CD14-positive monocyte (primary cell): Measurements from ENCODE around the gene MED13L. TPM values are rescaled to one million over a fixed set of nuclear protein-coding genes. Genes with fewer than 3 reads are reported as not detected.

Source experiments
- DNase-seq, 3 donors: peaks; one replicate each; pipeline ENCODE4 v3.0.0-alpha.2; 2011 to 2022
- H2AFZ ChIP-seq: 2 replicates; pipeline ENCODE4 v1.6.0; 2012; ENCODE audit warnings: mild to moderate bottlenecking, low read depth, low read length, inconsistent platforms; ENCODE audit not compliant: insufficient read depth, poor library complexity, severe bottlenecking
- H3K27ac ChIP-seq, 2 donors: 1 replicate in 1 of 2; 2 replicates in 1 of 2; pipeline ENCODE4 v1.5.1; 2012 to 2013; ENCODE audit warnings: low read length in 2 of 2, control low read depth in 1 of 2, inconsistent platforms in 1 of 2, low read depth in 1 of 2, mild to moderate bottlenecking in 1 of 2
- H3K27me3 ChIP-seq, 2 donors: one replicate each; pipeline versions ENCODE4 v1.6.0 to v1.6.1; 2011 to 2013; ENCODE audit warnings: low read length in 2 of 2; ENCODE audit not compliant: control insufficient read depth in 2 of 2, insufficient read depth in 2 of 2
- H3K36me3 ChIP-seq, 2 donors: replicated peaks in 1 of 2; 1 replicate in 1 of 2; 2 replicates in 1 of 2; pipeline versions ENCODE4 v1.5.1 to v1.6.1; 2012 to 2013; ENCODE audit warnings: low read length in 2 of 2, control low read depth in 1 of 2, inconsistent platforms in 1 of 2, mild to moderate bottlenecking in 1 of 2; ENCODE audit not compliant: insufficient read depth in 2 of 2, control insufficient read depth in 1 of 2
- H3K4me1 ChIP-seq, 2 donors: 1 replicate in 1 of 2; 2 replicates in 1 of 2; pipeline versions ENCODE4 v1.5.1 to v1.6.1; 2012 to 2013; ENCODE audit warnings: low read length in 2 of 2, control low read depth in 1 of 2, inconsistent platforms in 1 of 2, mild to moderate bottlenecking in 1 of 2, moderate library complexity in 1 of 2; ENCODE audit not compliant: insufficient read depth in 2 of 2, control insufficient read depth in 1 of 2
- H3K4me2 ChIP-seq: replicated peaks from 2 replicates; pipeline ENCODE3; 2012; ENCODE audit warnings: low read length, moderate library complexity, mild to moderate bottlenecking; ENCODE audit not compliant: poor library complexity, severe bottlenecking; ENCODE audit errors: extremely low read depth
- H3K4me3 ChIP-seq, 3 experiments: fragments of 200-600 bp in 1 of 3; sonication (generic) in 1 of 3; replicated peaks in 1 of 3; 1 replicate in 2 of 3; 2 replicates in 1 of 3; pipeline ENCODE4 v1.5.1; 2011 to 2013; ENCODE audit warnings: low read length in 3 of 3, mild to moderate bottlenecking in 3 of 3, control low read depth in 2 of 3, low read depth in 2 of 3, inconsistent platforms in 1 of 3, moderate library complexity in 1 of 3
- H3K79me2 ChIP-seq: 2 replicates; pipeline ENCODE4 v1.6.0; 2012; ENCODE audit warnings: mild to moderate bottlenecking, control low read depth, inconsistent platforms, low read length, moderate library complexity; ENCODE audit not compliant: insufficient read depth
- H3K9ac ChIP-seq: 2 replicates; pipeline ENCODE4 v1.6.0; 2017; ENCODE audit warnings: low read length, mild to moderate bottlenecking; ENCODE audit not compliant: insufficient read depth, poor library complexity, severe bottlenecking
- H3K9me3 ChIP-seq, 2 donors: replicated peaks in 1 of 2; 1 replicate in 1 of 2; 2 replicates in 1 of 2; pipeline versions ENCODE4 v1.5.1 to v1.6.1; 2012 to 2013; ENCODE audit warnings: low read length in 2 of 2, control low read depth in 1 of 2; ENCODE audit not compliant: control insufficient read depth in 1 of 2, insufficient read depth in 1 of 2
- H4K20me1 ChIP-seq: 2 replicates; pipeline ENCODE4 v1.6.0; 2012; ENCODE audit warnings: mild to moderate bottlenecking, low read length, control low read depth, moderate library complexity; ENCODE audit not compliant: insufficient read depth
- H3K27ac Mint-ChIP-seq, 7 donors: one replicate each; pipeline ENCODE4 v1.8.0; 2020; ENCODE audit warnings: mild to moderate bottlenecking in 7 of 7, mixed read lengths in 7 of 7, moderate library complexity in 6 of 7, inconsistent platforms in 2 of 7
- H3K27me3 Mint-ChIP-seq, 3 donors: one replicate each; pipeline ENCODE4 v1.8.0; 2021 to 2022; ENCODE audit warnings: low read depth in 3 of 3, mild to moderate bottlenecking in 3 of 3, mixed read lengths in 3 of 3, moderate library complexity in 3 of 3, inconsistent platforms in 1 of 3
- H3K36me3 Mint-ChIP-seq, 2 donors: one replicate each; pipeline ENCODE4 v1.8.0; 2020; ENCODE audit warnings: mixed read lengths in 2 of 2, inconsistent platforms in 1 of 2, mild to moderate bottlenecking in 1 of 2
- H3K4me1 Mint-ChIP-seq: one replicate; pipeline ENCODE4 v1.8.0; 2020; ENCODE audit warnings: mild to moderate bottlenecking, mixed read lengths
- H3K4me3 Mint-ChIP-seq, 2 donors: one replicate each; pipeline ENCODE4 v1.8.0; 2020; ENCODE audit warnings: mild to moderate bottlenecking in 2 of 2, mixed read lengths in 2 of 2, moderate library complexity in 1 of 2
- H3K9me3 Mint-ChIP-seq, 7 donors: one replicate each; pipeline ENCODE4 v1.8.0; 2020 to 2022; ENCODE audit warnings: mixed read lengths in 7 of 7, mild to moderate bottlenecking in 6 of 7, moderate library complexity in 6 of 7, inconsistent platforms in 2 of 7
- WGBS: methylation state at CpG from one replicate; pipeline ENCODE4 v1.1.5; 2013; ENCODE audit warnings: missing lambda C conversion rate; ENCODE audit not compliant: insufficient coverage; 5-methylcytosine and 5-hydroxymethylcytosine counted together
- intact Hi-C, 2 donors: fragments of 100-400 bp; cut with micrococcal nuclease; formaldehyde crosslinking; loops; one replicate each; pipeline versions ENCODE4 v1.15.0 to v1.15.1; 2023
- polyA plus RNA-seq, 3 donors: library from polyadenylated mRNA; depleted of rRNA in 1 of 3; unstranded in 2 of 3; stranded (reverse) in 1 of 3; fragments of 300-500 nt in 2 of 3; fragments of >200 nt in 1 of 3; fragmentation: Illumina TruSeq in 2 of 3; gene quantifications; 1 replicate in 2 of 3; 2 replicates in 1 of 3; pipeline ENCODE4 v1.2.3, GENCODE V29; 2012 to 2021
- TF ChIP-seq, protein P1 (sequence below): fragments of 200-600 bp; IDR thresholded peaks from one replicate; pipeline ENCODE4 v1.8.0; 2022; ENCODE audit warnings: antibody characterized with exemption, mild to moderate bottlenecking

MED13L gene
- polyA plus RNA-seq, 3 donors = 4.4 to 42.0 (median 7.5) TPM

DNA sequence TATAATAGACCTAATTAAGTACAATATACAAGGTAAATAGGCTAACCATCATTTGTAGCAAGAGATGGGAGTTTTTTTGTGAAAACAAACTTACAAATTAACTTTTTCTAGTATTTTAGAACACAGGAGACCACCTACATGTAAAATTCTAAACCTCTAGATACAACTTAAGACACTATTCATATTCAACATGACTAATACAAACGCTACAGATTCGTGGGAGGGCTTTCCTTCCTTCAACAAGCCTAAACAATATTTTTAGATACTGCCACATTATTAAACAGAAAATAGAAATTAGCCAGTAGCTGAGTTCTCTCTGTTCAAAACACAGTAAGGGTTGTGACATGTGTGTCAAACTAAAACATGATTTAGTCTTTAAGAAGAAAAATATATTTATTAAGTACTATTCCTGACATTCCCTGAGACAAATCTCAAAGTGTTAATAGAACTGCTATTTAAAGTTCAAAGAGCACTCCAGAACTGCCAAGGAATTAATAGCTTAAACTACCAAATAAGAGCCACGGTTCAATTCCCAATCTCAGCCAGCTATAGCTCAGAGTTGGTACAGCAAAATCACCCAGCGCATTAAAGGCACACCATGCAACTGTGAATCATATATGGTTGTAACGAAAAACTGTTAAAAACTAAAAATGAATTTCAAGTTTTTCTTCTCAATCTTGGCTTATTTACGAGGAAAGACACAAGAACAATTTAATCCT, 10.7 kb downstream of the MED13L start:
- H3K27ac Mint-ChIP-seq = no peak overlapping the region
- Histone ChIP-seq H3K27ac (peak overlapping the region; percentile 50 to 59), H3K9me3 (no peaks in the 10 kb centered on the region), H3K79me2 (peaks cover 100% of the 10 kb centered on the region), H3K36me3 (no peaks in the 10 kb centered on the region), H2AFZ (no peak overlapping the region), H4K20me1 (peaks cover 100% of the 10 kb centered on the region), H3K4me3 (peak overlapping the region in 1 of 3 experiments; percentile 27), H3K9ac (no peak overlapping the region), H3K27me3 (no peaks in the 10 kb centered on the region), H3K4me2 (peak overlapping the region; percentile 59), H3K4me1 (peaks cover 49 to 55% of the 10 kb centered on the region in 2 donors)
- DNase-seq = no peak
- intact Hi-C loops = no loop called here
- no peak overlapping the region for H3K4me3 Mint-ChIP-seq
- H3K27me3 Mint-ChIP-seq = no peaks in the 10 kb centered on the region
- H3K4me1 Mint-ChIP-seq = peaks cover 27% of the 10 kb centered on the region
- peaks cover 0 to 2% (median 0%) of the 10 kb centered on the region in 7 donors for H3K9me3 Mint-ChIP-seq
- TF ChIP-seq, protein P1, sequence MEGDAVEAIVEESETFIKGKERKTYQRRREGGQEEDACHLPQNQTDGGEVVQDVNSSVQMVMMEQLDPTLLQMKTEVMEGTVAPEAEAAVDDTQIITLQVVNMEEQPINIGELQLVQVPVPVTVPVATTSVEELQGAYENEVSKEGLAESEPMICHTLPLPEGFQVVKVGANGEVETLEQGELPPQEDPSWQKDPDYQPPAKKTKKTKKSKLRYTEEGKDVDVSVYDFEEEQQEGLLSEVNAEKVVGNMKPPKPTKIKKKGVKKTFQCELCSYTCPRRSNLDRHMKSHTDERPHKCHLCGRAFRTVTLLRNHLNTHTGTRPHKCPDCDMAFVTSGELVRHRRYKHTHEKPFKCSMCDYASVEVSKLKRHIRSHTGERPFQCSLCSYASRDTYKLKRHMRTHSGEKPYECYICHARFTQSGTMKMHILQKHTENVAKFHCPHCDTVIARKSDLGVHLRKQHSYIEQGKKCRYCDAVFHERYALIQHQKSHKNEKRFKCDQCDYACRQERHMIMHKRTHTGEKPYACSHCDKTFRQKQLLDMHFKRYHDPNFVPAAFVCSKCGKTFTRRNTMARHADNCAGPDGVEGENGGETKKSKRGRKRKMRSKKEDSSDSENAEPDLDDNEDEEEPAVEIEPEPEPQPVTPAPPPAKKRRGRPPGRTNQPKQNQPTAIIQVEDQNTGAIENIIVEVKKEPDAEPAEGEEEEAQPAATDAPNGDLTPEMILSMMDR = no peak
- WGBS = 100% methylated on average over 2 of the region's 6 CpGs
- peaks cover 0 to 3% of the 10 kb centered on the region in 2 donors for H3K36me3 Mint-ChIP-seq

DNA sequence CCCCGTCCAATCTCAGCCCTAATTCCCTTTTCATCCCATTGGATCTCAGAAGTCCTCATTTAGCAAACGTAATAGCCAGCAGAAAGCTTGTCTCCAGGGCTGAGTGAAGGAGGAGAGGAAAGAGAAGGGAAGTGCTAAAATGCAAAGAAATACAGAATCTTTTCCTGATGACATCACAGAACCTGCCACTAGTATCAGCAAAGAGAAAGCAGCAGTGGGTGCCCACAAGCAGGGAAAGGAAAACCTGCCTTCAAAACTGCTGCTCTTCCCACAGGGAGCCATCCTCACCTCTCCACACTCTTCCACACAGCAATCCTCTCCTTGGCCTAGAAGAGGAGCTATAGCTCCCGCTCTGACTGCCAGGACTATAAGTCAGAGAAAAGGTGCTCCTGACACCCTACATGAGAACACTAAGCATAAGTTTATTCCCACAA, 11.3 kb downstream of the MED13L start:
- Histone ChIP-seq H3K36me3 (no peaks in the 10 kb centered on the region), H3K9me3 (no peaks in the 10 kb centered on the region), H3K4me3 (peak overlapping the region in 1 of 3 experiments; percentile 27), H3K4me1 (peaks cover 53 to 55% of the 10 kb centered on the region in 2 donors), H3K27ac (peak overlapping the region; percentile 50 to 59), H3K27me3 (no peaks in the 10 kb centered on the region), H2AFZ (no peak overlapping the region), H3K4me2 (peak overlapping the region; percentile 59), H4K20me1 (peaks cover 100% of the 10 kb centered on the region), H3K9ac (no peak overlapping the region), H3K79me2 (peaks cover 100% of the 10 kb centered on the region)
- Mint-ChIP-seq H3K4me3 (no peak overlapping the region), H3K4me1 (peaks cover 26% of the 10 kb centered on the region), H3K36me3 (no peaks in the 10 kb centered on the region), H3K27me3 (no peaks in the 10 kb centered on the region), H3K9me3 (peaks cover 0 to under 1% (median 0%) of the 10 kb centered on the region in 7 donors), H3K27ac (no peak overlapping the region)
- DNase-seq = no peak
- WGBS = 80% methylated on average over 1 of the region's 3 CpGs
- TF ChIP-seq, protein P1 = no peak
- intact Hi-C loops = no loop called here
